Mammary epithelial cell (primary cell): ENCODE data around the gene A2M.

Source experiments
- EZH2 ChIP-seq: IDR thresholded peaks from 2 replicates; pipeline ENCODE4 v1.6.1; 2012; ENCODE audit warnings: low read length, inconsistent platforms, borderline replicate concordance
- TF ChIP-seq, protein P1 (sequence below), 2 donors: IDR thresholded peaks in 1 of 2; conservative IDR thresholded peaks in 1 of 2; 2 replicates each; pipeline ENCODE4 v1.5.1; 2011 to 2012; ENCODE audit warnings: inconsistent platforms in 2 of 2, low read length in 2 of 2, mild to moderate bottlenecking in 2 of 2, control low read depth in 1 of 2, low read depth in 1 of 2; ENCODE audit not compliant: insufficient read depth in 1 of 2; ENCODE audit errors: extremely low read depth in 1 of 2

DNA sequence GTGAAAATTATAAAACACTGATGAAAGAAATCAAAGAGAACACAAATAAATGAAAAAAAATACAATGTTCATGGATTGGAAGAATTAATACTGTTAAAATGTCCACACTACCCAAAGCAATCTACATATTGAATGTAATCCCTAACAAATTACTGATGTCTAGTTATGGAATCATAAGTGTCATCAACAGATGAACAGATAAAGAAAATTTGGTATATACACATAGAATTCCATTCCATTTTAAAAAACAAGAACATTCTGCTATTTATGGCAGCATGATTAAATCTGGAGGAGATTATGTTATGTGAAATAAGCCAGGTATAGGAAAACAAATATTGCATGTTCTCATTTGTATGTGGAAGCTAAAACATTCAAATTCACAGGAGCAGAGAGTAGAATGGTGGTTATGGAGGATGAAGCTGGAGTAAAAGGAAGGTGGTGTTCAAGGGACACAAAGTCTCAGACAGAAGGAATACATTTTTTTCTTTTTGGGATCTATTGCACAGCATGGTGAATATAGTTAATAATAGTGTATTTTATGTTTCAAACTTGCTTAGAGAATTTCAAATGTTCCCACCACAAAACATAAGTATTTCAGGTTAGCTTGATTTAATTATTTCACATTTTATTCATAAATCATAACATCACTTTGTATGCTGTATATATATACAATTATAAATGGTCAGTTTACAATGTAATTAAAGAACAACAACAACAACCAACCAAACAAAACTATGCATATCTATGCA is 28.5 kb downstream of the A2M start:
- TF ChIP-seq, protein P1, sequence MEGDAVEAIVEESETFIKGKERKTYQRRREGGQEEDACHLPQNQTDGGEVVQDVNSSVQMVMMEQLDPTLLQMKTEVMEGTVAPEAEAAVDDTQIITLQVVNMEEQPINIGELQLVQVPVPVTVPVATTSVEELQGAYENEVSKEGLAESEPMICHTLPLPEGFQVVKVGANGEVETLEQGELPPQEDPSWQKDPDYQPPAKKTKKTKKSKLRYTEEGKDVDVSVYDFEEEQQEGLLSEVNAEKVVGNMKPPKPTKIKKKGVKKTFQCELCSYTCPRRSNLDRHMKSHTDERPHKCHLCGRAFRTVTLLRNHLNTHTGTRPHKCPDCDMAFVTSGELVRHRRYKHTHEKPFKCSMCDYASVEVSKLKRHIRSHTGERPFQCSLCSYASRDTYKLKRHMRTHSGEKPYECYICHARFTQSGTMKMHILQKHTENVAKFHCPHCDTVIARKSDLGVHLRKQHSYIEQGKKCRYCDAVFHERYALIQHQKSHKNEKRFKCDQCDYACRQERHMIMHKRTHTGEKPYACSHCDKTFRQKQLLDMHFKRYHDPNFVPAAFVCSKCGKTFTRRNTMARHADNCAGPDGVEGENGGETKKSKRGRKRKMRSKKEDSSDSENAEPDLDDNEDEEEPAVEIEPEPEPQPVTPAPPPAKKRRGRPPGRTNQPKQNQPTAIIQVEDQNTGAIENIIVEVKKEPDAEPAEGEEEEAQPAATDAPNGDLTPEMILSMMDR (conservative IDR thresholded peaks at IDR 0.05 in 1 of 2, IDR thresholded peaks at IDR 0.05 in 1 of 2; ENCODE audit: extremely low read depth in 1 of 2, insufficient read depth in 1 of 2, low read depth in 1 of 2, low read length in 2 of 2) = no peak
- no peak for TF ChIP-seq EZH2
